Measurements from ENCODE around the gene SNRNP200. TPM values are rescaled to one million over a fixed set of nuclear protein-coding genes. Genes with fewer than 3 reads are reported as not detected.

The SNRNP200 gene
- total RNA-seq (2022; extraction: Qiagen RNA extraction; ENCODE audit: low read depth): 91.2 to 133 TPM (median 126 TPM) in 5 replicates

GRCh38 chr2:96305091-96305978 lies at the start of gene SNRNP200:
SNRNP200 (minus strand) TSS chr2:96305546; CDS start chr2:96305437, 109 bp downstream.

GRCh38 chr2:96325041-96325883 lies 19.9 kb upstream of the SNRNP200 start, which contains the start of gene ITPRIPL1:
ITPRIPL1 (plus strand) TSS chr2:96325317; CDS start chr2:96325840, 523 bp downstream.

GRCh38 chr2:96265840-96266679 lies 39.3 kb downstream of the SNRNP200 start, which contains the start of the genes CIAO1 and TMEM127:
CIAO1 (plus strand) TSS chr2:96266225; CDS start chr2:96266351, 126 bp downstream.
TMEM127 (minus strand) TSS chr2:96265997; CDS start chr2:96265381, 616 bp downstream.

Other genes starting within 250 kb of the SNRNP200 start
- gene ADRA2B, start 189.0 kb downstream of the SNRNP200 start, total RNA-seq (2022; extraction: Qiagen RNA extraction; ENCODE audit: low read depth): 0.04 to 0.06 TPM in 2 of 5 replicates, not detected in the others
- gene ASTL, start 167.0 kb downstream of the SNRNP200 start, total RNA-seq (2022; extraction: Qiagen RNA extraction; ENCODE audit: low read depth): not detected in 5 replicates
- gene DUSP2, start 160.1 kb downstream of the SNRNP200 start, total RNA-seq (2022; extraction: Qiagen RNA extraction; ENCODE audit: low read depth): 0.22 to 0.56 TPM (median 0.54 TPM) in 4 of 5 replicates, not detected in the other
- 83.5 to 103 TPM (median 95.6 TPM) in 5 replicates for gene STARD7, start 96.7 kb downstream of the SNRNP200 start, total RNA-seq (2022; extraction: Qiagen RNA extraction; ENCODE audit: low read depth)
- gene TMEM127, start 39.5 kb downstream of the SNRNP200 start, total RNA-seq (2022; extraction: Qiagen RNA extraction; ENCODE audit: low read depth): 30.8 to 52.8 TPM (median 47.3 TPM) in 5 replicates
- 54.5 to 92.9 TPM (median 87.8 TPM) in 5 replicates for gene CIAO1, start 39.3 kb downstream of the SNRNP200 start, total RNA-seq (2022; extraction: Qiagen RNA extraction; ENCODE audit: low read depth)
- not detected in 5 replicates for gene ITPRIPL1, start 19.8 kb upstream of the SNRNP200 start, total RNA-seq (2022; extraction: Qiagen RNA extraction; ENCODE audit: low read depth)
- gene NCAPH, start 30.2 kb upstream of the SNRNP200 start, total RNA-seq (2022; extraction: Qiagen RNA extraction; ENCODE audit: low read depth): 39.9 to 46.3 TPM (median 43.7 TPM) in 5 replicates
- gene NEURL3, start 199.8 kb upstream of the SNRNP200 start, total RNA-seq (2022; extraction: Qiagen RNA extraction; ENCODE audit: low read depth): 0.82 to 1.2 TPM (median 1.0 TPM) in 5 replicates
- 4.6 to 7.9 TPM (median 7.1 TPM) in 5 replicates for gene ARID5A, start 231.2 kb upstream of the SNRNP200 start, total RNA-seq (2022; extraction: Qiagen RNA extraction; ENCODE audit: low read depth)